ENCODE measurements around the gene TBKBP1.
A peak's percentile ranks its signal among the peaks of the same experiment; 100 is the strongest.

The TBKBP1 gene

GRCh38 chr17:47707884-47708283 is 13.9 kb downstream of the TBKBP1 start:
- H3K9me3 ChIP-seq (ENCODE audit: control insufficient read depth, insufficient read depth, low read depth, low read length): no peaks in the 10 kb centered on the region
- TF ChIP-seq REST (tag by site-specific recombination; IDR thresholded peaks at IDR 0.05) (peak; percentile 83), ZBTB11 (tag by site-specific recombination; conservative IDR thresholded peaks at IDR 0.05; ENCODE audit: low read depth) (no peak)
- ChIA-PET POLR2A (interaction anchor here (1.1 to 1.3 kb wide), 2 partner anchors 10 to 25 kb away, joined by 3 read pairs; partner anchors contain the start of gene TBX21), CTCF (interaction anchor here (0.6 to 2.7 kb wide), 5 partner anchors 10 to 114 kb away, joined by 3 to 30 read pairs (median 7); partner anchors contain the start of gene OSBPL7)
- no peaks in the 10 kb centered on the region for H3K4me1 ChIP-seq (ENCODE audit: control insufficient read depth, insufficient read depth, low read length)
- H3K27ac ChIP-seq (ENCODE audit: extremely low read depth, low read depth, low read length): no peak overlapping the region
- peaks cover 0 to 37% of the 10 kb centered on the region in 2 experiments; a peak in 1 of 3 replicates for H3K36me3 ChIP-seq (ENCODE audit: control insufficient read depth in 2 of 2, insufficient read depth in 1 of 2, low read length in 2 of 2)
- H3K4me3 ChIP-seq (ENCODE audit: low read depth, low read length): no peak overlapping the region

DNA sequence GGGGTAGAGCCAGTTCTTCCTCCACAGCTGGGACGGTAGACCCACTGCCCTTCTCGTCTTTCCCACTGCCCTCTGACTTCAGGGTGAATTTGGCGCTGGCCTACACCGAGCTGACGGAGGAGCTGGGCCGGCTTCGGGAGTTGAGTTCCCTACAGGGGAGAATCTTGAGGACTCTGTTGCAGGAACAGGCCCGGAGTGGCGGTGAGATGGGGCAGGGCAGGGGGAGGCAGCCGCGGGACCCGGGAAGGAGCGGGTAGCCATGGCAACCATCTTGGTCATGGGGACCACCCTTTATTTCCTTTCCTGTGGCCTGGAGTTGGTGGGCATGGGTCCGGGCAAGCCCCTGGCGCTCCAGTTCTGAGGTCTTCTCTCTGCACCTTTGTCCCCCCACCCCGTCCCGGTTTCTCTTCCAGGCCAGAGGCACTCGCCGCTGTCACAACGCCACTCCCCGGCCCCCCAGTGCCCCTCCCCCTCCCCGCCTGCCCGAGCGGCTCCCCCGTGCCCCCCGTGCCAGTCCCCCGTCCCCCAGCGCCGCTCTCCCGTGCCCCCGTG is 14.4 kb downstream of the TBKBP1 start:
- no peak overlapping the region for H3K4me3 ChIP-seq (ENCODE audit: low read depth, low read length)
- no peaks in the 10 kb centered on the region for H3K9me3 ChIP-seq (ENCODE audit: control insufficient read depth, insufficient read depth, low read depth, low read length)
- CTCF ChIA-PET: interaction anchor here (0.6 to 2.7 kb wide), 5 partner anchors 10 to 44 kb away, joined by 3 to 30 read pairs (median 3); no protein-coding TSS in a partner anchor
- H3K4me1 ChIP-seq (ENCODE audit: control insufficient read depth, insufficient read depth, low read length): no peaks in the 10 kb centered on the region
- no peak overlapping the region for H3K27ac ChIP-seq (ENCODE audit: extremely low read depth, low read depth, low read length)
- POLR2A ChIA-PET: interaction anchor here (0.6 to 1.3 kb wide), 3 partner anchors 9 to 54 kb away, joined by 3 to 10 read pairs (median 3); partner anchors contain the start of gene TBX21
- TF ChIP-seq ZNF214 (tag by site-specific recombination; IDR thresholded peaks at IDR 0.05; ENCODE audit: borderline replicate concordance): no peak
- no peak for TF ChIP-seq ZNF514 (tag by site-specific recombination; IDR thresholded peaks at IDR 0.05)
- TF ChIP-seq ZNF16 (tag by site-specific recombination; IDR thresholded peaks at IDR 0.05; ENCODE audit: low read depth): no peak
- no peak for TF ChIP-seq ZSCAN16 (tag by site-specific recombination; IDR thresholded peaks at IDR 0.05)
- TF ChIP-seq ZNF146 (tag by site-specific recombination; IDR thresholded peaks at IDR 0.05): no peak
- no peak for TF ChIP-seq GLI2 (tag by site-specific recombination; IDR thresholded peaks at IDR 0.05; ENCODE audit: borderline replicate concordance, low read depth)
- no peak for TF ChIP-seq ZBTB17 (tag by site-specific recombination; IDR thresholded peaks at IDR 0.05)
- TF ChIP-seq ZBTB44 (tag by site-specific recombination; IDR thresholded peaks at IDR 0.05): no peak
- H3K36me3 ChIP-seq (ENCODE audit: control insufficient read depth in 2 of 2, insufficient read depth in 1 of 2, low read length in 2 of 2): peaks cover 0 to 33% of the 10 kb centered on the region in 2 experiments; a peak in 1 of 3 replicates
